NCI-H2081 treated with DMSO at 0.1 percent for 48 hours (cell line): ENCODE data around the gene IL9R.
"Not testable (repeated sequence)": the region's sequence is repeated elsewhere in the genome, so short reads cannot be mapped to it uniquely, and the experiment has no call there.

Experiments used
- DNase-seq: peaks from one replicate; lab custom pipeline; 2025; lab: John Stamatoyannopoulos, UW

Gene IL9R

GRCh38 chrX:155998761-155999510 lies 1.4 kb downstream of the IL9R start:
- DNase-seq: no peak

GRCh38 chrX:155999751-156000150 lies 2.3 kb downstream of the IL9R start:
- DNase-seq: not testable (repeated sequence)

- no peak for DNase-seq
Observed at GRCh38 chrX:156000361-156000926, 2.9 kb downstream of the IL9R start.

- DNase-seq: no peak
Observed at GRCh38 chrX:156001001-156001666, 3.6 kb downstream of the IL9R start.

GRCh38 chrX:156001667-156002021 lies 4.1 kb downstream of the IL9R start:
- no peak for DNase-seq

GRCh38 chrX:156002507-156002906 lies 5.0 kb downstream of the IL9R start:
- DNase-seq: no peak

GRCh38 chrX:156003486-156004185 lies 6.1 kb downstream of the IL9R start:
- no peak for DNase-seq

GRCh38 chrX:156004256-156004655 lies 6.8 kb downstream of the IL9R start:
- no peak for DNase-seq

- DNase-seq: no peak
Observed at GRCh38 chrX:156004740-156005139, 7.2 kb downstream of the IL9R start.

GRCh38 chrX:156005144-156005543 lies 7.6 kb downstream of the IL9R start:
- DNase-seq: no peak

GRCh38 chrX:156006468-156006867 lies 9.0 kb downstream of the IL9R start:
- DNase-seq: not testable (repeated sequence)

- DNase-seq: not testable (repeated sequence)
Observed at GRCh38 chrX:156008379-156008778, 10.9 kb downstream of the IL9R start.

- no peak for DNase-seq
Observed at GRCh38 chrX:156008915-156009314, 11.4 kb downstream of the IL9R start.

GRCh38 chrX:156009691-156010090 lies 12.2 kb downstream of the IL9R start:
- DNase-seq: not testable (repeated sequence)

- not testable (repeated sequence) for DNase-seq
Observed at GRCh38 chrX:156013286-156013953, 15.9 kb downstream of the IL9R start.

GRCh38 chrX:156019846-156020245 lies 22.4 kb downstream of the IL9R start:
- not testable (repeated sequence) for DNase-seq

- not testable (repeated sequence) for DNase-seq
Observed at GRCh38 chrX:156023002-156023401, 25.5 kb downstream of the IL9R start.

- DNase-seq: not testable (repeated sequence)
Observed at GRCh38 chrX:156024949-156025492, 27.5 kb downstream of the IL9R start.

- DNase-seq: not testable (repeated sequence)
Observed at GRCh38 chrX:156028653-156029237, 31.2 kb downstream of the IL9R start.

- DNase-seq: not testable (repeated sequence)
Observed at GRCh38 chrX:156029296-156029695, 31.8 kb downstream of the IL9R start.

- not testable (repeated sequence) for DNase-seq
Observed at GRCh38 chrX:156029707-156030442, 32.4 kb downstream of the IL9R start.
